AG08396 (cell line): ENCODE results near the gene MRPS2.
"Not testable (repeated sequence)": the region's sequence is repeated elsewhere in the genome, so short reads cannot be mapped to it uniquely, and the experiment has no call there.

Experiments used
- DNase-seq: peaks from one replicate; pipeline ENCODE4 v3.0.0; 2012; ENCODE audit warnings: low spot score, mixed read lengths

Gene MRPS2

DNA sequence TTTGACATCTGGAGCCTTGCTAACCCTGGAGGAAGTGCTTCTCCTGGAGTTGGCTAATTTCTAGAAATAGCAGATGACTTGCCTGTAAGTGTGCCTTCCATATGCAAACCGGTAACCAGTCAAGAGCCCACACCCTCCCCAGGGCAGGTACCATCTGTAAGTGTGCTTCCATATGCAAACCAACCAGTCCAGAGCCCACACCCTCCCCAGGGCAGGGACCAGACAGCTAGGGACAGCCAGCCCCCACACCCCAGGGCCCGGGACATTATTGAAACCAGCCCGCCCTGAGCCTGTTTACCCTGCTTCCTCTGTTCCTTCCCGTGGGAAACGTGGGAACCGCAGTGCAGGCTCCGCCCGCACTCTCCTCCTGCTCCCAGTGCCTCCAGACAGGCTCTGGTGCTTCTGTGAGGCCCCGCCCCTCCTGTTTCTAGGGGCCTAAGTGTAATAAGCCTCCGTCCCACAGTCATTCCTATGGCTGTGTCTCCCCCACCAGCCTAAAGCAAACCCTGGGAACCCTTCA, 33.8 kb downstream of the MRPS2 start:
- not testable (repeated sequence) for DNase-seq

DNA sequence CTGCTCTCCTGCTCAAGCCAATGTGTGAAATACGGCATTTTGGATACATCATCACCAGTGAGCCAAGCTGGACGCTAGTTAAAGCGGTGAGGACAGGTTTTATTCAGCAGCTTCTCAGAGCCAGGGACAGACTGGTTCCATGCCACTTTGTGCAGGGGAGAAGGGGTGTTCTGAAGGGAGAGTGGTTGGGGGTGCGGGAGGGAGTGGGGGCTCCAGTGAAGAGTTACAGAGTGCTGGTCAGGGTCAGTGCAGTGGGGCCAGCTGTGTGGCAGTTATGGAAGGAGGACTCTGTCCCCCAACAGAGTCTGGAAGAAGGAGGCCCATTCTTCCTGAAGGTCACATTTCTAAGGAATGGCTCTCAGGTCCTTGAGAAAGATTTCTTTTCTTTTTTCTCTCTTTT, 34.3 kb downstream of the MRPS2 start:
- not testable (repeated sequence) for DNase-seq

DNA sequence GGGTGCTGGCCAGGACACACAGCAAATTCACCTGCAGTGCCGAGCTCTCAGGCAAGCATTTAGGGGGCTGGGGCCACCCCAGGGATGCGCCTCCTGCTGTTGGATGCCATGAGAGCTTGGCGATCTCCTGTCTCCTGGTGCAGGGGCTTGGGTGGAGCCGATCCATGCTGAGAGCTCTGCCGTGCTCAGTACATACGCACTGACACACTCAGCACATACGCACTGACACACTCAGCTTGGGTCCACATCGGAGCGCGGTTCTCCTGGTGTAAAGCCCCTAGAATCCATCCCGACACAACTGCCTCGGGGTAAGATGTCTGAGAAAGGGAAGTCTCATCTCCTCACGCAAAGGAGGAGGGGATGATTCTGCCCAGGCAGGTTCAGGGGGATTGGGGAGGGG, 35.1 kb downstream of the MRPS2 start:
- DNase-seq: not testable (repeated sequence)

DNA sequence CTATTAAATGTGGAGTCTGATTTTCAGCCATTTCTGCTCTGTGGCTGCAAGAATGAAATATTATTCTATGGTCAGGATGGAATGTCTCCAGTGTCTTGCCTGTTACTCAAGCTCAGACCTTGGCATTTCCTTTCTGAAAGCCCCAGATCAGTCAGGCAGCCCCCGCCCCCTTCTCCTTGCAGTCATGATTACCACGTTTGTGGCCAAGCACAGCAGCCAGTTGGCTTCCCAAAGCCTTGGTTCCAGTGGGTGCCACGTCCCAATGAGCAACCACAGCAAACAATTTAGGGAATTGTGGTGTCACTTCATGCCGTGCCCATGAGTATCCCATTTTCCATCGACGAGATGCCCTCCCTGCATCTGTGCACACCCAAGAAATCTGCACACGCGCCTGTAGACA, 35.7 kb downstream of the MRPS2 start:
- DNase-seq: no peak

DNA sequence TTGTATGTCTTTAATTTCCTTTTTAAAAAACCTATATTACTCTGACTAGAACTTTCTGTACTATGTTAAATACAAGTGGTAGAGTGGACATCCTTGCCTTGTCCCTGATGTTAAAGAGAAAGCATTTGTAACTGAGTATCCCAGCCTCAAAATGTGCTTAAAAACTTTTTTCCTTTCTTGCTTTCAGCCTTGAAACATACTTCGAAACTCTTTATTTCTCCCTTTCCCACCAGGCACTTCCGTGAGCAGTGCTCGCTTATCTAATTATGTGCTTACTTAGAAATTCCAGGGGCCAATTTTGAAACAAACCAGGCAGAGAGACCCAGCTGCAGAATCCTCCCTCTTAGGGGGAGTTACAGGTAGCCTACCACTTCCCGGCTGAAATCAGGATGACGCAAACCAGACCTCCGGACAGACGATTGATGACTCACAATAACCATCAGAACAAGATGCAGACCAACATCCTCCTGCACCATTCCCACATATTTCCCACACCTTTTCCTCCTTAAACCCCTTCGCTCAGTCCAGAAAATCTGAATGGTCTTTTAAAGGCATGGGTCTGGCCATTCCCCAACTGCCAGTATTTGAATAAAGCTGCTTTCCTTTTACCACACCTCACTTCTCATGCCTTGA, 42.9 kb downstream of the MRPS2 start:
- DNase-seq: not testable (repeated sequence)

DNA sequence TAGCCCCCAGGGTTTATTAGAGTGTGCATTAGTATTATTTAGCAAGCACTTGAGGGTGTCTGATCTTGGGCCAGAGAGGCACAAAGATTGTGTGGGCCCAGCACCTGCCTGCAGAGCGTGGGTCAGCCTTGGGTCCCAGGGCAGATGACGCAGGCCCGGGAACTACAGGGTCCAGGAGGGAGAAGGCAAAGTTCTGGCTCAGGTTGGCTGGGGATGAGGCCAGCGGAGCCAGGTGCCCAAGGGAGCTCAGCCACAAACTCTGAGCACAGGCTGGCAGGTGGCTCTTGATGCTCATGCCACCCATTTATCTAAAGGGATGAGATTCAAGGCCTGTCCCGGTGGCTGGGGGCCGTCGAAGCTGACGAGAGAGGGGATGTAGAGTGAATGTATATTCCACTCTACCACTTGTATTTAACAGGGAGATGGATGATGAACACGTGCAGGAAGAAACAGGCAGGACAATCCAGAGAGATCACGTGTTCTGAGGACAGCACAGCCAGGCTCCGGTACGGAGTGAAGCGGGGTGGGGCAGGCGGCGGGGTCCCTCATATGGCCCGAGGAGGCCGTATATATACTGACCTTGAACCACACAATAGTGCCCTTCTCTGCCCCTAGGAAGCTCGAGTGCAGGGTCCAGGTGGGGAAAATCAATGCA, 44.6 kb downstream of the MRPS2 start:
- DNase-seq: no peak

DNA sequence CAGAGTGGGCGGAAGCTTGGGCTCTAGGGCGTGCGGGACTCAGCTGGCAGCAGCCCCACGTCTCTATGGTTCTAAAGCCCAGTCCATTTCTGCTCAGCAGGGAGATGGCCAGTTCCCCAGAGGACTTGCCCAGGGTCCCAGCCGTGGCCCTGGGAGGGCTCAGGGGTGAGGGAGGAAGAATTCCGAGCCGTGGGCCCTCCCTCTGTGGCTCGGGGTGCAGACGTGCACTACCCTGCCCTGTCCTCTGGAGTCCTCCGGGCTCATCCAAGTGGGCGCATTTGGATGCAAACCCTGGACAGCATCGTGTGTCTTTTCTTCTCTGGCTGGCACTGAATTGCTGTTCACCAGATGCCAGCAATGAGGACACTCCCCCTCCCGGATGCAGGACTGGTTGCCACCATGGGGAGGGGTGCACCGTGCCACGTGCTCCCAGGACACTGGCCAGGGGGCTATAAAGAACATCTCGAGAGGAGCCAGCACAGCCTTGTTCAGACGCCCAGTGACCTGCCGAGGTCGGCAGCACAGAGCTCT, 45.2 kb downstream of the MRPS2 start, which contains the start of gene OBP2A:
TSS of gene OBP2A (plus strand) at position 481 of the 531 bp plus-strand sequence. CDS start 55 bp downstream, outside the sequence.
- not testable (repeated sequence) for DNase-seq

DNA sequence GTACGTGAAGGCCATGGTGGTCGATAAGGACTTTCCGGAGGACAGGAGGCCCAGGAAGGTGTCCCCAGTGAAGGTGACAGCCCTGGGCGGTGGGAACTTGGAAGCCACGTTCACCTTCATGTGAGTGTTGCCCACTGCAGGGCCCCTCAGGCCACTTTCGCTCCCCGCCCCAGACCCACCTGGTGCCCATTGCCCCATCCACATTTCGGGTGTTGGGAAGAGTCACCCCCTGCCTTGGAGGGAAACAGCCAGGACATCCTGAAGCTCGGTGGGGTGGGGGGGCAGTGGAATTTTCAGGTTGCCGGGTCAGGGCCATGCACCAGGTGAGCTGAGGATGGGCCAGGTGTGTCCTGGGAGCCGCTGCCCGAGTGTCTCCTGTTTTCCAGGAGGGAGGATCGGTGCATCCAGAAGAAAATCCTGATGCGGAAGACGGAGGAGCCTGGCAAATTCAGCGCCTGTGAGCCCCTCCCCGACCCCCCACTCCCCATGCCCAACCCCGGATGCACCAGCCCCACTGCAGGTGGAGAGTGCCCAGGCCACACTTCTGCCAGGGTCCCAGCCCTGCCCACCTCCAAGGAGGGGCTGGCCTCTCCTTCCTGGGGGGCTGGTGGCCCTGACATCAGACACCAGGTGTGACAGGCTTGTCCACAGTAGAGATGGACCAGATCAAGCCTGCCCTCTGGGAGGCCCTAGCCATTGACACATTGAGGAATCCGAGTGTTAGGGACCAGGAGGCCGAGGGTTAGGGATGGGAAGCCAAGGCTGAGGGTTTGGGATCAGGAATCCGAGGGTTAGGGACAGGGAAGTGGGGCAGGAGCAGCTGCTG, 46.5 kb downstream of the MRPS2 start:
- not testable (repeated sequence) for DNase-seq

DNA sequence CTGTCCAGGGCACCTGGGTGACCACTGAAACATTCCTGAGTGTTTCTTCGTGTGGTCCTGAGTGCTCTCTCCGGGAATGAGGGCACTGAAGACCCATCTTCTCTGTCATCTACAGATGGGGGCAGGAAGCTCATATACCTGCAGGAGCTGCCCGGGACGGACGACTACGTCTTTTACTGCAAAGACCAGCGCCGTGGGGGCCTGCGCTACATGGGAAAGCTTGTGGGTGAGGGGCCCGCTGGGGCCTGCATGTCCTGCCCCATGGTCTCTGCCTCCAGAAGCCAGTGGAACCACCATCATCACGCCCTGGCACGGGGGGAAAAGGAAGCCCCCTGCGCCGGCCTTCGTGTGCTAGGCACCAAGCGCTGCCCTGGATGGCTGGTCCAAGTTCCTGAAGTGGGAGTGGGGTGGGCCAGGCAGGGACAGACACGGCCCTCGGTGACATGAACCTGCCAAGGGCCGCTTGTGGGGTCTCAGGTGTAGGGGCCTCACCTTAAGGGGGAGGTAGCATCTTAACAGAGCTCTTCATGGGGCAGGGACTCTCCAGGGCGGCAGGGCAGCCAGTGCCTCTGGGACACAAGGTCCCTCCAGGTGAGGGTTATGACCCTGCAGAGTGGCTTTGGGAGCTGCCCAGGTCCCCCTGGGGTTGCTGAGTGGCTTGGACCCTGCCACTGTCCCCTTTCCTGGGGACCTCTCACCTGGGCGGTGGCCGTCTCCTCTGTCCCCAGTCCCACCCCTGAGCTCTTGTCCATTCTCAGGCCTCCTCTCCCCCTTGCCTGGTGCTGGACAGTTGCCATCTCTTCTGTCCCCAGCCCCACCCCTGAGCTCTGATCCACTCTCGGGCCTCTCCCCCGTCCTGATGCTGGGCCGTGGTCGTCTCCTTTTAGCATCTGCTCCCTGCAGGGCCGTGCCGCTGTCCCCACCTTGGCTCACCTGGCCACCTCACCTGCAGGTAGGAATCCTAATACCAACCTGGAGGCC, 47.6 kb downstream of the MRPS2 start:
- DNase-seq: no peak

DNA sequence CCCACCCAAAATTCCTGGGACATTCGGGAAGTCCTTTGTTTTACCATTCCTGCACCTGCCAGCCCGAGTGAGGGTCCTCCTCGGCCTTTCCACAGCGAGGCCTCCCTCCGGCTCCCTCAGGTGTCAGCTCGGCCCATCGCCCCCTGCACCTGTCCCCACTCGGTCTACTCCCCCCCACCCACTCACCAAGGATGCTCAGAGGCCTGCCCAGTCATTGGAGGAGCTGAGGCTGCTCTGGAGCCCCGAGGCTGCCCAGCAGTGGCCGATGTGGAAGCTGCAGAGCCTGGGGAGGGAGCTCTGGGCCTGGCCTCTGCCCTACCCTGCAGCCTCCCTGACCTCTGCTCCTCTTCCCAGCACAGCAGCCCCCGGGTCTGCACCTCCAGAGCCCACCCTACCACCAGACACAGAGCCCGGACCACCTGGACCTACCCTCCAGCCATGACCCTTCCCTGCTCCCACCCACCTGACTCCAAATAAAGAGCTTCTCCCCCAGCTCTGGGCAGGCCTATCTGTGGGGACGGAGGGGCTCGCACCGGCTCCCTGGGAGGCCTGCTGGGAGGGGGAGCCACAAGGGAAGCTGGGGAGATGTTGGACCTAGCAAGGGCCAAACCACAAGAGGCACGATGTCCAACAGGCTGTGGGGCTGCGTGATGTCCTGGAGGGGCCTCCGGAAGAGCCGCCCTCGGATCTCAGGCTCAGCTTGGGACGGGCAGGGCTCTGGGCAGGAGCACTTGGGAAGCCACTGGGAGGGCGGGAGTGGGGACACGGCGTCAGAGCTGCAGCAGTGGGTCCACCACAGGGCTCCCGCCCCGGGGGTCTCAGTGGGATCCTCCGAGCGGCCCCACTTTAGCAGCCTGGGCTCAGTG, 49.2 kb downstream of the MRPS2 start:
- not testable (repeated sequence) for DNase-seq

DNA sequence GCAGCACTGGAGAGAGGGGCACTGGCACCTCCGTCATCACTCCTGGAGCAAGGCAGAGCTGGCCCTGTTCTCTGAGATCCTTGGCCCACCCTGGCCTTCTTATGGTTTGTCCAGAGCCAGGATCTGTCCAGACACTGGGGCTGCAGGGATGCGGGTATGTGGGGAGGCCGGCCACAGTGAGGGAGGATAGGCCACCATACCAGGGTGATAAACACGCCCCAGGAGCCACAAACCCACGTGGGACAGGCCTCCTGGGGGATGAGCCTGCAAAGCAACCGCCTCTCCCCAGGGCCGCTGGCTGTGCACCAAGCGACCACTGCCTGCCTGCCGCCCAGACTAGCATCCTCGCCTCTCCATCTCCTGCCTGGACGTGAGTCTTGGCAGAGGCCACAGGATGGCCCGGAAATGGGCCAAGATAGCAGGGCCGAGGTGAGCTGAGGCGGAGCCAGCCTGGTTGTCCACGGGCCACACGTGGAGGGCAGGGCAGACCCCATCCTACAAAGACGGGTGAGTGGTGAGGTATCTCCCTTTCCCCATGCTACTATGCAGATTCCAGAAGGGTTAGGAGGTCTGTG, 49.9 kb downstream of the MRPS2 start:
- DNase-seq: no peak

DNA sequence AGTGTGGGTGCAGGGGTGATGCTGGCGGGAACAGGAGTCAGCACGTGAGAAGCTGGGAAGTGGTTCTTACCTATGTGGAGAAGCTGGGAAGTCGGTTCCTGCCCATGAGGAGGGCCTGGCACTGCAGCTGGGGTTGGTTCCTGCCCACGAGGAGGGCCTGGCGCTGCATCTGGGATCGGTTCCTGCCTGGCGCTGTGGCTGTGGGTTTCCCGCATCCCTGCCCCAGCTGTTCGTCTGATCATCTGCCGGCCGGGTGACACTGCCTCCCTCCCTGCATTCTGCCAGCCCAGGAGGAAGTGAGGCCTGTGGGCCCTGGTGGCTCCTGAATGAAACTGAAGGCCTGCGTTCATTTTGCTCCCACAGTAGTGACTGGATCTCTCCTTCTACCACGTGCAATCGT, 50.5 kb downstream of the MRPS2 start:
- no peak for DNase-seq

DNA sequence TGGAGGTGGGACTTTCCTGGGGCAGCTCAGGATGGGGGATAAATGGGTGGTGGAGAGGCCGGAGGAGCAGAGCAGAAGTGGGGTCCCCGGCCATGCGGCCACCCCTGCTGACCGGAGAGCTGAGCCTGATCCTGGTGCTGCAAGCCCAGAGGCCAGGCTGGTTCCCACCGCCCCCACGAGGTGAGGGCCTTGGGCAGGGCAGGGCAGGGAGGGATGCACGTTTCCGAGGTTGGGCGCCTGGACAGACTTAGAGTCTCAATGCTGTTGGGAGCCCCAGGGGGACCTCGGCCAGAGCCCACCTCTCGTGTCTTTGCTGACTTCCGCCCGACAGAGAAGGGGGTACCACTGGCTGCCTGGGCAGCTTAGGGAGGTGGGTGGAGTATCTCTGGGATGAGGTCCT, 51.0 kb downstream of the MRPS2 start:
- no peak for DNase-seq

DNA sequence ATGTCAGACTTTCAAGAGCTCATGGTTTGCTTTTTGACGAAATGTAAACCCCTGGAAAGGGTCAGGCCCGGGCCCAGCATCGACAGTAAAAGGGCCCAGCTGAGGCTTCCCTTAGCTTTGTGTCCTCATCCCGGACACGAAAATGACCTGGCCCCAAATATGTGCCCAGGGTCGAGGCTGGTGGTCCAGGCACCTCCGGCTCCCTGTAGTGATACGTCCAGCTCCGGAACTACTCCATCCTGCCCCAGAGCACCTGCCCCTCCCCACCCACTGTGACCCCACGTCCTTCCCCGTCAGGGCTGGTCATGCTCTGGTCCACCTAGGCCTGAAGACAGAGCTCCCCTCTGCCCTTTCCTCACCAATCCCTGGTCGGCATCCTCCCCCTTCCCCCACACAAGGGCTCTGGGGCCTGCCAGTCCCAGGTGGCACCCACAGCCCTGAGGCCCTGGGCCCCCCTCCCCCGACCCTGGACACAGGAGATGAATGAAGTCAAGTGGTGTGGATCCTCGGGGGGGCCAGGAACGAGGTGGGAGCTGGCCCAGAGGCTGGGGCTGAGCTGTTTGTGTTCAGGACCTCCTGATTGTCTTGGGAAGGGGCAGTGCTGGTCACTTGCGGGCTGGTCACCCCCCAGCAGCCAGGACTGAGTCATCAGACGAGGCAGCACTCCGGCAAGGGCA, 51.7 kb downstream of the MRPS2 start:
- no peak for DNase-seq

DNA sequence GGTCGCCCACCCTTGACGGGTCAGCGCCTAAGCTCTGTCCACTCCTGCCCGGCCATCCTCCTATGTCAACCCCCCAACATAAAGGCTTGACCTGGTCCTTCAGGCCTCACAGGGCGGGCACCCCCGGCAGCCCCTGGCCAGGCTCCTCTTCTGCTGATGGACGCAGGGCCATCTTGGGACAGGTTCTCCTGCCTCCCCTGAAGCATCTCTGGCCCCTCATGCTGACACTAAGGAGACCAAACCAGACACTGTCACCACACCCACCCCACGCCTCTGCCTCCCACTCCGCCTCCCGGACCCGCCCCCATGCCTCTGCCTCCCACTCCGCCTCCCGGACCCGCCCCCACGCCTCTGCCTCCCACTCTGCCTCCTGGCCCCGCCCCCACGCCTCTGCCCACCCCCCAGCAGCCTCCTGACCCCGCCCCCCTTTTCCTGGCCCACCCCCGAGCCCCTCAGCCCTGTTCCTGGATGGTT, 52.3 kb downstream of the MRPS2 start:
- DNase-seq: no peak
